Transverse colon (tissue), 3 donors: ENCODE data around the gene SPIRE1.

Experiments used
- EP300 ChIP-seq: sonication (generic); formaldehyde crosslinking; IDR thresholded peaks from one replicate; pipeline ENCODE4 v1.6.1; 2017; ENCODE audit warnings: antibody characterized with exemption, low read depth
- POLR2A ChIP-seq: fragments of 450-650 bp; IDR thresholded peaks from one replicate; pipeline ENCODE4 v1.6.1; 2016; ENCODE audit warnings: antibody characterized with exemption, mild to moderate bottlenecking, moderate library complexity
- TF ChIP-seq, protein P1 (sequence below), 5 experiments: fragments of 200-600 bp in 3 of 5; fragments of 450-650 bp in 2 of 5; sonication (generic) in 3 of 5; IDR thresholded peaks; 1 replicate in 2 of 5; 2 replicates in 3 of 5; pipeline ENCODE4 v1.5.1; 2016 to 2017; ENCODE audit warnings: antibody characterized with exemption in 5 of 5, inconsistent platforms in 3 of 5, mild to moderate bottlenecking in 2 of 5, moderate library complexity in 1 of 5

- TF ChIP-seq EP300 (no peak), POLR2A (no peak)
- TF ChIP-seq, protein P1, sequence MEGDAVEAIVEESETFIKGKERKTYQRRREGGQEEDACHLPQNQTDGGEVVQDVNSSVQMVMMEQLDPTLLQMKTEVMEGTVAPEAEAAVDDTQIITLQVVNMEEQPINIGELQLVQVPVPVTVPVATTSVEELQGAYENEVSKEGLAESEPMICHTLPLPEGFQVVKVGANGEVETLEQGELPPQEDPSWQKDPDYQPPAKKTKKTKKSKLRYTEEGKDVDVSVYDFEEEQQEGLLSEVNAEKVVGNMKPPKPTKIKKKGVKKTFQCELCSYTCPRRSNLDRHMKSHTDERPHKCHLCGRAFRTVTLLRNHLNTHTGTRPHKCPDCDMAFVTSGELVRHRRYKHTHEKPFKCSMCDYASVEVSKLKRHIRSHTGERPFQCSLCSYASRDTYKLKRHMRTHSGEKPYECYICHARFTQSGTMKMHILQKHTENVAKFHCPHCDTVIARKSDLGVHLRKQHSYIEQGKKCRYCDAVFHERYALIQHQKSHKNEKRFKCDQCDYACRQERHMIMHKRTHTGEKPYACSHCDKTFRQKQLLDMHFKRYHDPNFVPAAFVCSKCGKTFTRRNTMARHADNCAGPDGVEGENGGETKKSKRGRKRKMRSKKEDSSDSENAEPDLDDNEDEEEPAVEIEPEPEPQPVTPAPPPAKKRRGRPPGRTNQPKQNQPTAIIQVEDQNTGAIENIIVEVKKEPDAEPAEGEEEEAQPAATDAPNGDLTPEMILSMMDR (IDR thresholded peaks at IDR 0.05) = no peak
Observed at GRCh38 chr18:12507007-12507406, 150.9 kb downstream of the SPIRE1 start.
